Measurements from ENCODE around the gene LRRFIP2. TPM values are rescaled to one million over a fixed set of nuclear protein-coding genes. Genes with fewer than 3 reads are reported as not detected.

LRRFIP2 gene
- total RNA-seq, 1 experiment from 2014 or later: 40.2 TPM

GRCh38 chr3:37171144-37171543, 3.2 kb downstream of the LRRFIP2 start:
- no peak overlapping the region for H3K4me3 ChIP-seq
- H3K79me2 ChIP-seq (ENCODE audit: low read depth): peaks cover 45% of the 10 kb centered on the region
- H3K27me3 ChIP-seq (ENCODE audit: insufficient read depth, low read depth): no peaks in the 10 kb centered on the region
- H4K20me1 ChIP-seq (ENCODE audit: insufficient read depth): no peaks in the 10 kb centered on the region
- no peak overlapping the region for H3K4me2 ChIP-seq
- H3F3A ChIP-seq (ENCODE audit: insufficient read depth, low read depth): peaks cover 19% of the 10 kb centered on the region
- TF ChIP-seq EZH2 (IDR thresholded peaks at IDR 0.05; ENCODE audit: low read depth) (no peak), CTCF (conservative IDR thresholded peaks at IDR 0.05) (no peak)
- H3K4me1 ChIP-seq (replicated peaks; ENCODE audit: insufficient read depth): peaks cover 15% of the 10 kb centered on the region
- no peak overlapping the region for H3K27ac ChIP-seq
- DNase-seq: no peak
- H3K36me3 ChIP-seq (ENCODE audit: low read depth): peaks cover 3% of the 10 kb centered on the region; the same call in 1 of the 2 replicates
- BruUV-seq (replicated peaks): no TSS peak
- H3K9me3 ChIP-seq (ENCODE audit: insufficient read depth, low read depth): no peaks in the 10 kb centered on the region
- ChIA-PET POLR2A (ENCODE audit: unreplicated experiment) (no interaction called here), CTCF (no interaction called here)
- H2AFZ ChIP-seq: no peak overlapping the region
- intact Hi-C loops (cut with micrococcal nuclease; ENCODE audit: unreplicated experiment): no loop called here
- H3K9me2 ChIP-seq (ENCODE audit: insufficient read depth): no peaks in the 10 kb centered on the region

GRCh38 chr3:37170513-37170912, 3.9 kb downstream of the LRRFIP2 start:
- TF ChIP-seq EZH2 (IDR thresholded peaks at IDR 0.05; ENCODE audit: low read depth): no peak
- TF ChIP-seq CTCF (conservative IDR thresholded peaks at IDR 0.05): no peak
- no peaks in the 10 kb centered on the region for H3K9me2 ChIP-seq (ENCODE audit: insufficient read depth)
- H3K9me3 ChIP-seq (ENCODE audit: insufficient read depth, low read depth): no peaks in the 10 kb centered on the region
- H3K36me3 ChIP-seq (ENCODE audit: low read depth): peaks cover 3% of the 10 kb centered on the region; the same call in 1 of the 2 replicates
- CTCF ChIA-PET: no interaction called here
- intact Hi-C loops (cut with micrococcal nuclease; ENCODE audit: unreplicated experiment): no loop called here
- H4K20me1 ChIP-seq (ENCODE audit: insufficient read depth): no peaks in the 10 kb centered on the region
- no TSS peak for BruUV-seq (replicated peaks)
- H3K27ac ChIP-seq: no peak overlapping the region
- H3K4me1 ChIP-seq (replicated peaks; ENCODE audit: insufficient read depth): peaks cover 15% of the 10 kb centered on the region
- H3K4me2 ChIP-seq: no peak overlapping the region
- no peak for DNase-seq
- no peaks in the 10 kb centered on the region for H3K27me3 ChIP-seq (ENCODE audit: insufficient read depth, low read depth)
- H2AFZ ChIP-seq: no peak overlapping the region
- no peak overlapping the region for H3K4me3 ChIP-seq
- peaks cover 18% of the 10 kb centered on the region for H3F3A ChIP-seq (ENCODE audit: insufficient read depth, low read depth)
- POLR2A ChIA-PET (ENCODE audit: unreplicated experiment): no interaction called here
- peaks cover 43% of the 10 kb centered on the region for H3K79me2 ChIP-seq (ENCODE audit: low read depth)

GRCh38 chr3:37170060-37170459, 4.3 kb downstream of the LRRFIP2 start:
- intact Hi-C loops (cut with micrococcal nuclease; ENCODE audit: unreplicated experiment): no loop called here
- Histone ChIP-seq H3K4me1 (replicated peaks; ENCODE audit: insufficient read depth) (peaks cover 15% of the 10 kb centered on the region), H3K36me3 (ENCODE audit: low read depth) (peaks cover 3% of the 10 kb centered on the region; the same call in 1 of the 2 replicates), H3K27ac (no peak overlapping the region), H4K20me1 (ENCODE audit: insufficient read depth) (no peaks in the 10 kb centered on the region), H3K9me3 (ENCODE audit: insufficient read depth, low read depth) (no peaks in the 10 kb centered on the region), H3K4me2 (no peak overlapping the region), H3K79me2 (ENCODE audit: low read depth) (peaks cover 38% of the 10 kb centered on the region), H3F3A (ENCODE audit: insufficient read depth, low read depth) (peaks cover 13% of the 10 kb centered on the region; the same call in 1 of the 2 replicates), H2AFZ (no peak overlapping the region), H3K27me3 (ENCODE audit: insufficient read depth, low read depth) (no peaks in the 10 kb centered on the region), H3K9me2 (ENCODE audit: insufficient read depth) (no peaks in the 10 kb centered on the region), H3K4me3 (no peak overlapping the region)
- BruUV-seq (replicated peaks): no TSS peak
- no peak for TF ChIP-seq CTCF (conservative IDR thresholded peaks at IDR 0.05)
- TF ChIP-seq EZH2 (IDR thresholded peaks at IDR 0.05; ENCODE audit: low read depth): no peak
- no peak for DNase-seq
- POLR2A ChIA-PET (ENCODE audit: unreplicated experiment): no interaction called here
- CTCF ChIA-PET: no interaction called here

All from PC-9 (cell line).